Measurements from ENCODE around the gene GPBAR1.

Gene GPBAR1

DNA sequence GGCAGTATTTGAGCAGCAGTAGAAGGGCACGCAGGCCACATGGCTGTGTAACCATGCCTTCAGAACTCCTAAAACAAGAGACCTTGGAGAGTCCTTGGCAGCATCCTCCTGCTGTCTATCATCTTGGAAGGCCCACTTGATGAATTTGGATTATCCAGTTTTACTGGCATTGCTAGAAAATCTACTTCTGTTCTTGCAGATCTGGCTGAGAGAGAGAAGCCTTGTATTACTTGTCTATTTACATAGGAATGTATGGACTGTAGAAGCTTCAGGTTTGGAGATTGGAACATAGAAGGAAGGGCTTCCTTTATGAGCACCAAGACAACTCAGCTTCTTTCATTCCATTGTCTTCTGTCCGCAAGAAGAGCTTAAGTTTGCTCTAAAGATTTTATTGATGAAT, 16.1 kb upstream of the GPBAR1 start:
- DNase-seq, result no peak

DNA sequence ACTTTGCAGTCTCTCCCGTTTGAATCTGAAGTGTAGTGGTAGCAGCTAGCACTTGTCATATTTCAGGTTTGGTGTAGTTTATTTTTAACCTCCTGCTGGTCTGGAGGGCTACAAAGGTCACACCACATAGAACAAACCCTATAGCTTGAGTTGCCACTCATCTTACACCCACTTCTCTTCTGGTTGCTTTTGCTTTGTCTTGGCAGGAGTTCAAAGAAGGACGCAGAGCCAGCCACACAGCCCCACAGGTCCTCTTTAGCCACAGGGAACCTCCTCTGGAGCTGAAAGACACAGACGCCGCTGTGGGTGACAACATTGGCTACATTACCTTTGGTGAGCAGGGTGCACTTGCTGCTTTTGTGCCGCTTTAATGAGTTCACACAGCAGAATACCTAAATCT, 15.6 kb upstream of the GPBAR1 start:
- DNase-seq, result no peak

DNA sequence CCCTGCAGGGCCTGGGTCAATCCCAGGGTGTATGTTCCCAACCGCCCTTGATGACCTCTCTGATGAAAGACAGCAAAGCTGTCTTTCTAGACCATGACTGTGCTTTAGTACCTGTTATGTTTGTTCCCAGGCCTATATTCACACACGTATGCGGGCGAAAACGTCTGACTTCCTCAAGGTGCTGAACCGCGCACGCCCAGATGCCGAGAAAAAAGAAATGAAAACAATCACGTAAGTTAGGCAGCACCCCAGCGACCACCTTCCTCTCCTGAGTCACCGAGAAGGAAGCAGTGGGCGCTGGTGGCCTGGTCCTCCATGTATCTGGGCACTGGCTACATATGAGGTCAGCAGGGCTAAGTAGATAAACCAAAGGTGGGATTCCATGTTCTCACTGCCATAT, 11.1 kb upstream of the GPBAR1 start:
- no peak for DNase-seq

DNA sequence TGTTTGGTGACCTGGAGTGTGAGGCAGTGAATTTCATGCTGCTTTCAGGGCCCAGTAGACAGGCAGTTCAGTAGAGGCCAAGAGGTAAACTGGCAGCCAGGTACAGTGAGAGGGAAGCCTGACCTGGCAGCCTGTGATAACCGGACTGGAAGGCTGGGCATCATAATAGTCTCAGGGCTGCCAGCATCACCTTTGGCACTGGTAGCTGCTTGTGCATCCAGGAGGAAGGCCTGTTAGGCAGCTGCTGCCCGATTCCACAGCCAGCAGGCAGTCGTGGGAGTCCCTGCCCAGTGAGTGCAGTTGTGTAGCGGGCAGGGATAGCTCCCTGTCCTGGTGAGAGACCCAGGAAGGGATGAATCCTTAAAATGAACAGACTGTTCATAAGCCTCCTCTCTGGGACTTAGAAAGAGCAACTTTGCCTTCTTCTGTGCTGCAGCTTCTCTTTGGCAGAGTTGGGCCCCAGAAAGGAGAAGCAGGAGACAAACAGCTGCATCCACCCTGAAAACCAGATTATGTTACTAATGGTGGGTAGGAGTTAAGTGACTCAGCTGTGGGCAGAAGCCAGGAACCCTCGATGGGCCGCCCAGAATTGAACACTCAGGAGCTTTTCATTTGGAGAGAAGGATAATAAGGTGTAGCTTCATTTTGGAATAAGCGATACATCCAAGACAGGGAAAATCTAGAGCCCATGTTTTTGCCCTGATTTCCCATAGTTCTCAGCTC, 8.1 kb upstream of the GPBAR1 start:
- DNase-seq, result no peak

DNA sequence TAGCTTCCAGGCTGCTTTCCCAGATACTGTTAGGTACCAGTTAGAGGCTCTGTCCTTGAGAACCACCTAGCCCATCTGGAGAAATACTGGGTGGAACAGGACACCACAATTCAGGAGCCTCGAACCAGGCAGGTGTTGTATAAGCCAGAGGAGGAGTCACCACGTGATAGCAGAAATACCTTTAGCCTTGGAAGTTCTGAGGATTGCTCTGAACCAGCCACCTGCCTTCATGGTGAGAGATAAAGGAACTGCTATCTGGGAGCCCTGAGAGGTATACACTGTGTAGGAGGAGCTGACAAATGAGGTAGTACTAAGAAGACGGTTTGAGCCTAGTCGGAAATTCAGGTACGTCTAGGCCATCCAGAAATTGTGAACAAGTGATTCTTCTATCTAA, 7.6 kb upstream of the GPBAR1 start:
- DNase-seq, result no peak

DNA sequence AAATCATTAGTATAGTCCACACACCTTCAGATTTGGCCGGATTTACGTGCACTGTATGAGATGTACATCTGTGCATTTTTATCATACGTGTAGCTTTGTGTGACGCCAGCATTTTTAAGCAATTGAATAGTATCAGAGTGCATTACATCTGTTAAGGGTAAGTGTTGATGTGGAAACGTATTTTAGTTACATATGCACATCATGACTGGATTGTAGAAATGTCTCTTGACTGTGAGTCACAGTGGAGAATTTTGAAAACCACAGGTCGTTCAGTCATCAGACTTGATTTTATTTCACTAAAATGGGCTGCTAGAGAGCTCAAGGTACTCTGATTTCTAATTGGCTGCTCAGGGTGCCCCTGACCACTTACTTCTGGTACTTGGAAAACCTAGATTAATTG, 5.4 kb upstream of the GPBAR1 start:
- DNase-seq, result no peak

DNA sequence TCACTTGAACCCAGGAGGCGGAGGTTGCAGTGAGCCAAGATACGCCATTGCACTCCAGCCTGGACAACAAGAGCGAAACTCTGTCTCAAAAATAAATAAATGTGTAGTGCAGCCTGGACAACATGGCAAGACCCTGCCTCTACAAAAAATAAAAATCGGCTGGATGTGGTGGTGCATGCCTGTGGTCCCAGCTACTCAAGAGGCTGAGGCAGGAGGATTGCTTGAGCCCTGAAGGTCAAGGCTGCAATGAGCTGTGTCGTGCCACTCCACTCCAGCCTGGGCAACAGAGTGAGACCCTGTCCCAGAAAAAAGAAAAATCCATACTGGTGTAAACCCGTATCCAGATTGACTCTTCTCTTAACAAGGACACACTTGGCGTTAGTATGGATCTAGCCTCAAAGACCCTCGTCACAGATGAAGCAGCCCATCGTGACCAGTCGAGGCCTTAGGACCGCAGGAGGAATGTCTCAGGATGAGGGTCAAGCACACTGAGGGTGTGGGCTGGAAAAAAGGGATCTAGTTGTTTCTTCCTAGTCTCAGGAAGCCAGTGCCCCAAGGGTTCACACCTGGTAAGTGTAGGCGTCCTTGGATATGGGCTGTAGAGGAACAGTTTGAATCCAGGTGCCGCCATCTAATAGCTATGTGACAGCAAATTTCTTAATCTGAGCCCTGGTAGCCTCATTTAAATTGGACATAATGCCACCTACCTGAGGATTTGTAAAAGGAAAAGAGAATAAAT, 4.0 kb upstream of the GPBAR1 start:
- DNase-seq, result no peak

DNA sequence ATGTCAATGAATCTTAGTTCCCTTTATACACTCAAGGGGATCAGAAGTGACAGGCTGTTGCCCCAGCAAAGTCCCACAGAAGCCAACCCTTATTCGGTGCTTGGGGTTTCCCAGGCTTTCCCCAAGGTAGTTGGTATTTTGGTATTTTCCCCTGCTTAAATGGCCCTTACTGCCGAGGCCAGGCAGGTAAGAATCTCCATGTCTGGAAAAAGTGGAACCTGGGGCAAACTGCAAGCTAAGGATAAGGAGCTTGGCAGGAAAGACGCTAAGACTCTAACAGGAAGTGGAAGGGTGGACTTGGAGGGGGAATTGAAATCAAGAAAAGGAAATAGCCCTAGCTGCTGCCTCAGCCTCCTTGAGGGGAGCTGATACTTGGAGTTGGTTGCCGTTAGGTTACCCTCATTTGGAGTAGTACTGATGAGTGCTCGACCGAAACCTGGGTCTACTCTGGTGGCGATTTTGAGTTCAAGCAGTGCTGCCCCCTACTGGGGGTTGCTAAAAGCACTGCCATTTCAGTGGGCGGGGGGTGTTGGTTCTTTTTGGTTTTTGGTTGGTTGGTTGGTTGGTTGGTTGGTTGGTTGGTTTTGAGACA, 3.3 kb upstream of the GPBAR1 start:
- DNase-seq, result no peak

DNA sequence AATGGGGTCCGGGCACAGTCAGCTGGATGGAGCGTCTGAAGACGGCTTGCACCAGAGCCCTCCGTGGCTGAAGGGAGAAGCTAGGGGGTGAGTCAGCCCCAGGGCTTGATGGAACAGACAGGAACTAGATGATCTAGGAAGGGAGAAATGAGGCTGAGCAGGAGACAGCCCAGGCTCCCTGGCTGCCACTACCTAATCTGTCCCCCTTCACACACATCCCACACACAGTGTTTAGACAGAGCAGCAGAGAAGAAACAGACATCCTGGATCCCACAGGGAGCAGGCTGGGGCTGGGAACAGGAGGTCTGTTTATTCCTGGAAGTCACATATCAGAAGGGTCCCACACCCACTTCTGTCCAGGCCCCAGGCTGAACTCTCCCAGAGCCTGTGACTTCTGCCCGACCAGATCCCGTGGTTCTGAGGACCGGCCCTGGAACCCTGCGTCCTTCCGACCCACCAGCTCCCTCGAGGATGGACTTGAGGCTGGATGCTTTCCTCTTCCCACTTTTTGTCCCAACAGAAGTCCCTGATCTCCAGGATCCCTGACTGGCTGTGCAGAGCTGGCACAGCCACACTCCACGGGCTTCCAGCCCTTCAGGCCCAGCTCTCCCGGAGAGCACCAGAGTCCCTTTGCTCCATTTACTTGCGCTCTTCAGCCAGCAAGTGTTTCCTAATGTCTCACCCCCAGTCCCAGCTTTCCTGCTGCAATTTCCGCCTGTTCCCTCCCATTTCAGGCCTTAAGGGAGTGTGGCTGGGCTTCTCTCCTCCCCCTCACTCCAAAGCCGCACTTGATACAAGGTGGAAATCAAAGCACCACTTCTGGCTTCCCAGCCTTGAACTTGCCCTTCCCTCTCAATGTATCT, 1.5 kb upstream of the GPBAR1 start:
- no peak for DNase-seq

DNA sequence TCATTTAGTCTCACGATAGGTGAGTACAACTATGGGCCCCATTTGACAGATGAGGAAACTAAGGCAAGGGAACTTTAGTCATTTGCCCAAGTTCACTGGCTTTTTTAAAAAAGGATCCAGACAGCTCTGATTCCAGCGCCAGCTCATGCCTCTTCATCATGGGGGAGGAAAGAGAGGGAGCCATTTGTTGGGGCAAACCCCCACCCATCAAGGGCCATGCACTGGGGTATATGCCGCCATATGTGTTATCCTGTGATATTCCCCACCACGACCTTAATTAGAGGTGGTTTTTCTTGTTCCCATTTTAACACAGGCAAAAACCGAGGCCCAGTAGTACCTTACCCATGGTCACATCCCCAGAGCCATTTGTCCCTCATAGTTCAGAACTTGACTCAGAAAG, 649 bp upstream of the GPBAR1 start:
- no peak for DNase-seq

DNA sequence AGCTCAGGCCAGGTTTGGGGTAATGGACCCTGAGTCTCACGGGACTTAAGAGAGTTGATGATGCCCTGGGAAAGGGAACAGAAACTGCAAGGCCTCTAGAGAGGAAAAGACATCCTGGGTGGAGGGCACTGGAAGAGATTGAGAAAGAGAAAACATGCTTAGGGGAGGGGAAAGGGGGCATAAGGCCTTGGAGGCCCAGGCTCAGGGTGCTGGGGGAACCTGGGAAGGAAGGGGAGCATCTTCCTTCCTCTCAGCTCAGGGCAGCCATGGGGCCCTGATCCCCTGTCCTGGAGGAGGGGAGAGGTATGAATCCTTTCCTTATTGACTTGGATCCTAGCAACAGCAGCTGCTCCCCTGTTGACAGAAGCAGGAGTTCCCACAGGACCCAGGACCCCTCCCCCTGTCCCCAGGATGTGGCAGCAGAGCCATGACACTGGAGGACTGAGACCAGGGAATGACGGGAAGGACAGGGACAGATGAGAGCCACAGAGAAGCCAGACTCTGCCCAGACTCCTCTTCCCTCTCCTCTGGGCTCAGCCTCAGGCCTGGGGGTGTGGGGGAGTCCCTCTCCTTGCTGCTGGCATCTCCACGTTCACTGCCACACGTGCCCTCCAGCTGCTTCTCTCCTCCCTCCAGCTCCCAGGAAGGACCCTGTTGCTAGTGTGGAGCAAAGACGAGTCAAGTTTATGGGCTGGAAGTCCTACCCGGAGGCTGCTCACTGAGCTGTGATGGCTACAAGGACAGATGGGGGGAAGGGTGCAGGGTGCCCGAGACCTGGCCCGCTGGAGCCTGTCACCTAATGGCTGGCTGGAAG, 815 bp downstream of the GPBAR1 start:
- DNase-seq, result no peak

DNA sequence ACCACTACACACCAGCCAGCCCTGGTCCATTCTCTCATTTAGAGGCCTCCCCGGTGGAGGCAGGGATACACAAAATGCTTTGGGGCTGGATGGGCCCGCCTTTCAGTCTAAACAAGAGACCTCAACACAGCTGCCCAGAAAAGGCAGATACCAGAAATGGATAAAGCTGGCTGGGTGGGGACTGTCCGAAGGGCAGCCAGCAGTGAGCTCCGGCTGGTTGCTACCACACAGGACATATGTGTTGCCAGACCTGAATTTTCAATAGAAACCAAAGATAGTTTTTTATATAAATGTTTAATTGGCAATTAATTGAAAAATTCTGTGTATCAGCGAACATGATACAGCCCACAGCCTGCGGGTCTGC, 1.4 kb downstream of the GPBAR1 start:
- DNase-seq, result no peak

DNA sequence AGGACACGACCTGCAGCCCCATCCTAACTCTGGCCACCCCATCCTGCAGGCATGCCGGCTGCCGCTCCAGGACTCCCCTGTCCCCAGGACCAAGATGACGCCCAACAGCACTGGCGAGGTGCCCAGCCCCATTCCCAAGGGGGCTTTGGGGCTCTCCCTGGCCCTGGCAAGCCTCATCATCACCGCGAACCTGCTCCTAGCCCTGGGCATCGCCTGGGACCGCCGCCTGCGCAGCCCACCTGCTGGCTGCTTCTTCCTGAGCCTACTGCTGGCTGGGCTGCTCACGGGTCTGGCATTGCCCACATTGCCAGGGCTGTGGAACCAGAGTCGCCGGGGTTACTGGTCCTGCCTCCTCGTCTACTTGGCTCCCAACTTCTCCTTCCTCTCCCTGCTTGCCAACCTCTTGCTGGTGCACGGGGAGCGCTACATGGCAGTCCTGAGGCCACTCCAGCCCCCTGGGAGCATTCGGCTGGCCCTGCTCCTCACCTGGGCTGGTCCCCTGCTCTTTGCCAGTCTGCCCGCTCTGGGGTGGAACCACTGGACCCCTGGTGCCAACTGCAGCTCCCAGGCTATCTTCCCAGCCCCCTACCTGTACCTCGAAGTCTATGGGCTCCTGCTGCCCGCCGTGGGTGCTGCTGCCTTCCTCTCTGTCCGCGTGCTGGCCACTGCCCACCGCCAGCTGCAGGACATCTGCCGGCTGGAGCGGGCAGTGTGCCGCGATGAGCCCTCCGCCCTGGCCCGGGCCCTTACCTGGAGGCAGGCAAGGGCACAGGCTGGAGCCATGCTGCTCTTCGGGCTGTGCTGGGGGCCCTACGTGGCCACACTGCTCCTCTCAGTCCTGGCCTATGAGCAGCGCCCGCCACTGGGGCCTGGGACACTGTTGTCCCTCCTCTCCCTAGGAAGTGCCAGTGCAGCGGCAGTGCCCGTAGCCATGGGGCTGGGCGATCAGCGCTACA, 2.1 kb downstream of the GPBAR1 start:
- DNase-seq, result no peak

DNA sequence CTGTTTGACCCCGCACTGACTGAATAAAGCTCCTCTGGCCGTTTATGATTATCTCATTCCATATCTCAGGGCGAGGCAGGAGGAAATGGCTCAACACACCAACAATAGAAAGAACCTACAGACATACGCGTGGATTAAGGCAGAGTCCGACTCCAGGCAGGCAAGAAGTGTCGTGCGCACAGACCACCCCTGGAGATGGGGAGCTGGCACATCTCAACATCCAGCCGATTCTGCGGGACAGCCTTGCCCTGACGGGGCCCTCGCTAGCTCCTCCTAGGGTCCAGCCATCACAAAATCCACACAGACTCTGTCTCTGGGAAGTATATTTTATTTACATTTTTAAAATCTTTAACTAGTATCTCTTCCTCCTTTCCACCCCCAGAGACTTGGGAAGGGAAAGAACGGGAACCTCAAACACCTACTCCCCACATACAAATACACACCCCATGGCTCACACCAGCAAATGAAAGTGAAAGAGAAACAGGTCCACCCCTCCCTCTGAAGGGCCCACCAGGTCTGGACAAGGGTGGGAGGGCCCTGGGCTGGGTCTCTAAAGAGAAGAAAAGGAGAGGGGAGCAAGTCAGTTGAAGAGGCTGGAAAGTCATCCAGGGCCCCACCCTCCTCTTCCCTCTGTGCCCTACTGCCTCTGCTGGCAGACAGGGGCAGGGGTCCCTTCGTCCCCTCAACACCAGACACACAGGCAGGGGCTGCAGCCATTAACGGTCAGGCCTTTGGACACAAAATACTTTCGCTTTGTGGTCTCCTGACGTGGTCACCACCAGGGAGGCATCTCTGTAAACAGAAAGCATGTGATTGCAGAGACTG, 3.2 kb downstream of the GPBAR1 start:
- no peak for DNase-seq

DNA sequence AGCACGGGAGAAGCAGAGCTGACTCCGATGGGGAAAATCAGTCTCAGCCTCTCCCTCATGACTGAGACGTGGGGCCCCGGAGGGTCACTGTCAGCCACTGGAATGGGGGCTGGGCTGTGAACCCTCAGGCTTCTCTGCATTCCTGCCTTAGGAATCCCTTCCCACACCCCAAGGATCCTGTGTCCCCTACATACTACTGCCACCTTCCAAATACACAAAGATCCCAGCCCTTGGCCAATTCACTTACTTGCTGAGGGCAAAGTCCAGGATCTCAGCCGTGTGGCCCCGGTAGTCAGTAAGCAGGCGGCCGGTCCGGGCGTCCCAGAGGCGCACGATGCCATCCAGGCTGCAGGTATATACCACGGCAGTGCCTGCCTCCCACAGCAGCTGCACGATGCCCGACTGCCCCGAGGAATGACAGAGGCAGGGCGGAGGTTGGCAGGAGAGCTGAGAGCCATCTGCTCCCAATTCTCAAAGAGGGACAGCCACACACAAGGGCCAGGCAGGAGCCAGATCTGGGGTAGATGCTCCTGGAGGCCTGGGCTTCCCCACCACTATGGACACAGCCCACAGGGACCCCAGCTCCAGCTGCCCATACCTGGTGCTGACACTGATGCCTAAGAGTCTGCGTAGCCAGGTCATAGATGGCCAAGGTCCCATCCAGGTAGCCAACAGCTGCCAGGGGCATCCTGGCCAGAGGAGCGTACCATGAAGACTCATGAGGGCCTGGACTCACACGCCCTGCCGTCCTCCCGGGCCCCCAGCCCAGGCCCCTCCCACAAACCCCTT, 4.2 kb downstream of the GPBAR1 start:
- no peak for DNase-seq

DNA sequence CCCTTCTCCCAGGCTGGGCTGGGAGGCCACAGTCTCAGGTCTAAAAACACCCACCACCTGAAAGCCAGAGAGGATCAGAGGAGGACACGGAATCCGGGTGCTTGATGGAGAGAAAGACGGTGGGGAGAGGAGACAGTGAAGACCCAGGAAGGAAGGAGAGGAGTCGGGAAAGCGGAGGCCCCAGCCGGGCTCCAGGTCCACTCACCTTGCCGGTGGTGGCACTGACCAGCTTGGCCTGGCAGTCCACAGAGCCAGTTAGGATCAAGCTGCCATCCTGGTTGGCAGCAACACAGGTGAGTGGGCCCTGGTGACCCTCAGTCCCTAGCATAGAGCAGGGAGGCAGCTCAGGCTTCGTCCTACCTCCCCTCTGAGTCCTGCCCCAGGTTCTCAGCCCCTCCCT, 4.8 kb downstream of the GPBAR1 start:
- no peak for DNase-seq

DNA sequence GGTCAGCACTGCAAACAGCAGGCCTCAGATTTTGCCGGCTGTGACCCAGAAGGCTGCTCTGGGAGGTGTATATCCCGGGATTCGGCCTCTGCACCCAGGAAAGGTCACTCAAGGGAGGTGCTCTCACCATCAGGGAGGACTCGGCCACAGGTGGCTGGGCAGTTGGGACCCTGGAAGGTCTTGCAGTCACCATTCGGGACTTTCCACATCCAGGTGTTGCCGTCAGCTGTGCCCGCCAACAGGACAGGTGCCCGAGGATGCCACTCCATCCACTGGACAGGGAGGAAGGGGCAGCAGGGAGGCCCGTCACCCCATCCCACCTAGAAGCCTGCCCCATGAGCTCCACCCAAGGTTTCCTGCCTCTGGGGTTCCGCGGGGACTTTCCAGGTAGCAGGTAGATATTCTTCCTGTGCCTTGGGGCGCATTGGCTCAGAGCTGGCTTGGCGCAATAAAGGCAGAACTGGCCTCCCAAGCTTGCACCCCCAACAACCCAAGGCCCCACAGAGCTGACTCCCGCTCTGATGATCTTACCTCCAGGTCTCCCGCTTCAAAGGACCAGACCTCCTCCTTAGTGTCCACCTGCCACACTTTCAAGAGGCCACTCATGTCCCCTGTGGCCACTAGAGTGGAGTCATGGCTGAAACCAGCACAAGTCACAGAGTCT, 5.6 kb downstream of the GPBAR1 start:
- DNase-seq, result no peak

DNA sequence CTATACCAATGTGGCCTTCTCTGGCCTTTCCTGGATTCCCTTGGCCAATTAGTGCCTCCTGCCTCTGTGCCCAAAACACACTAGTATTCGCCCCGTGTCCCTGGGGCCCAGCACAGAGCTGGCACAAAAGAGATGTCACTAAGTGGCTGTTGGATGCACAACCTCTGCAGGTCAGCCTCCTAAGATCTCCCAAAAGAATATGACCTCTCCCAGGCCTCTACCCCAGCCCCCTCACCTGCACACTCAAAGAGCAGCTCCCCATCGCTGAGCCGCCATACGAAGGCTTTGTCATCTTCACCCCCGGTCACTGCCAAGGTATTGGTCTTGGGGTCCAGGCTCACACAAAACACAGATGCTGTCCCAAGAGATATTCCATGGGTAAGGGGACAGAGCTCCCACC, 6.4 kb downstream of the GPBAR1 start:
- DNase-seq, result no peak

All from NCI-H345 (cell line).